ENCODE data around the gene CBX7.

CBX7 gene

DNA sequence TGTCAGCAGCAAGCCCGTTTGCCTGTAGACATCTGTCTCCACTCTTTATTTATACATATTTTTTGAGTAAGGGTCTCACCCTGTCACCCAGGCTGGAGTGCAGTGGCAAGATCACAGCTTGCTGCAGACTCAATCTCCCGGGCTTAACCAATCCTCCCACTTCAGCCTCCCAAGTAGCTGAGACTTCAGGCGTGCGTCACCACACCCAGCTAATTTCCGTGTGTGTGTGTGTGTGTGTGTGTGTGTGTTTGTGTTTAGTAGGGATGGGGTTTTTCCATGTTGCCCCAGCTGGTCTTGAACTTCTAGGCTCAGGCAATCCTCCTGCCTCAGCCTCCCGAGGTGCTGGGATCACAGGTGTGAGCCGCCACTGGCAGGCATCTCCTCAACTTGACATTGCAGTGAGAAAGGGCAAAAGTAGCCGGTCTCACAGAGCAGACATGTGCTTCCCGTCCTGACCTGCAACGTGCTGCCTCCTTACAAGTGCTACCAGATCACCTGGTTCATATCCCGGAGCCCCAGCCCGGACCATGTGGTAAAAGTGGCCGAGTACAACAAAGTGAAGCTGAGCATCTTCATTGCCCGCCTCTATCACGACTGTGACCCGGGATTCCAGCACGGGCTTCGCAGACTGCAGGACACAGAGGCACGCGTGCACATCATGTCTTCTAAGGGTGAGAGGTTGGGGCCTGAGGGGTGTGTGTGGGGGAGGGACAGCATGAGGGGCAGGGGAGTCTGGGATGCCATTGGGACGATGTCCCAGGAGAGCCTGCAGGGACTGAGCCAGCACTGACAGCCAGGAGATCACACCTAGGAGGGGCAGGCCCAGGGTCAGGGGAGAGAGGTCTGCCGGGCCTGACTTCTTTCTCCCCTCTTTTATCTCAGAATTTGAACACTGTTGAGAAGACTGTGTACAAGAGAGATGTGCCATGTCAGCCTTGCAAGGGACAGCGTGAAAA lies 61.1 kb downstream of the CBX7 start:
- DNase-seq (ENCODE audit: low spot score) = no peak

DNA sequence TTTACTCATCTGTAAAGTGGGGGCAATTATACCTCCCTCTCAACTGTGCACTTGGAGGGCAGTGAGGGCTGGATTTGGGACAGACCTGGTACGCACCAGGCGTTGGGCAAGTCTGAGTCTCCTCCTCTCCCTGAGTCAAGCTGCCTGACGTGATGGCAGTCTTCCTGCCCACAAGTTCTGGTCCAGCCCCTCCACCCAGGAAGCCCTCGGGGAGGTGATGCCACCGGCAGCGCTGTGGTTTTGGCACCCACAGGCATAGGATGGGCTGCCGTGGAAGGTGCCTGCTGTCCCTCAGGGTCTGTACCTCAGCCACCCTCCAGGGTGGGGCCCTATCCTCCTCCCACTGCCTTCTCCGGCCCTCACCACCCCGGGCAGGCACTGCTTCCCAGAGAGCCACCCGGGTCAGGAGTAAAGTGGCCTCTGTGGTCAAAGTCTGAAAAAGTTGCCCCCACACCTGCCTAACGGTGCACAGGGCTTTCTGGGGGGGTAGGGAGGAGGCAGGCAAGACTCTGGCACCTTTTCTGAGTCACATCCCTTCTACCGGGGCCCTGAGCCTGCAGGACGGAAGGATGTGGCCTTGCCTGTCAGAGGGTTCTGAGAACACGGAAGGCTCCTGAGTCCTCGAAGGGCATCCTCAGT lies 61.9 kb downstream of the CBX7 start:
- no peak for DNase-seq (ENCODE audit: low spot score)

DNA sequence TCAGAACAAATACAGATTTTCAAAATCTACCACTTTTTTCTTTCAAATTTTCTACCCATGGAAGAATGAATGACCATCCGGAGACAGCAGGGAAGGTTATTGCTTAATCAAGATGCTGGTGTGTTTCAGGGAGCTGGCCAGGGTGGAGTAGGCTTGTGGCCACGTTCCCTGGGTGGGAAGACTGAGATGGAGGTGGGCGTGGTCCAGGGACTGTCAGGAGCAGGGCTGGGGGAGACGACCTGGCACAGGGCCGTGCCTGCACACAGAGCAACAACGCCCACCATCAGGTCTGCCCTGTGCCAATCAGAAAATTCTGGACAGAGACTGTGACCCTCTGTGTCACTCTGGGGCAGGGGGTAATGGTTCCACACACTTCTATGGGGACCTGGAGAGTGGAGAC lies 62.6 kb downstream of the CBX7 start:
- no peak for DNase-seq (ENCODE audit: low spot score)

DNA sequence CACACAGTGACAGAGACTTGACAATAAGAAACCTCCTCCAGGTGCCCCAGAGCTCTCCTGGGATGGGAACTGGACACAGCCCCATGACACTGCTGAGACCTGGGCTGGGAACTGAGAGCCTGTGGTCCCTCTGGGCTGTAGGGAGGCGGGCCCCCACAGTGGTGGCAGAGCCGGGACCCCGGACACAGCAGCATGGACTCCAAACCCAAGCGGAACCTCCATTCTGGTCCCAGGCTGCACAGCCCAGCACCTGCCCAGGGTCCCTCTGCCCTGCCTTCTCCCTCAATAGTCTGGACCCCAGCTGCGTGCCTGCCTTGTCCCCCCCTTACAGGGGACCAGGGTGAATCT lies 63.8 kb downstream of the CBX7 start:
- DNase-seq (ENCODE audit: low spot score) = no peak

DNA sequence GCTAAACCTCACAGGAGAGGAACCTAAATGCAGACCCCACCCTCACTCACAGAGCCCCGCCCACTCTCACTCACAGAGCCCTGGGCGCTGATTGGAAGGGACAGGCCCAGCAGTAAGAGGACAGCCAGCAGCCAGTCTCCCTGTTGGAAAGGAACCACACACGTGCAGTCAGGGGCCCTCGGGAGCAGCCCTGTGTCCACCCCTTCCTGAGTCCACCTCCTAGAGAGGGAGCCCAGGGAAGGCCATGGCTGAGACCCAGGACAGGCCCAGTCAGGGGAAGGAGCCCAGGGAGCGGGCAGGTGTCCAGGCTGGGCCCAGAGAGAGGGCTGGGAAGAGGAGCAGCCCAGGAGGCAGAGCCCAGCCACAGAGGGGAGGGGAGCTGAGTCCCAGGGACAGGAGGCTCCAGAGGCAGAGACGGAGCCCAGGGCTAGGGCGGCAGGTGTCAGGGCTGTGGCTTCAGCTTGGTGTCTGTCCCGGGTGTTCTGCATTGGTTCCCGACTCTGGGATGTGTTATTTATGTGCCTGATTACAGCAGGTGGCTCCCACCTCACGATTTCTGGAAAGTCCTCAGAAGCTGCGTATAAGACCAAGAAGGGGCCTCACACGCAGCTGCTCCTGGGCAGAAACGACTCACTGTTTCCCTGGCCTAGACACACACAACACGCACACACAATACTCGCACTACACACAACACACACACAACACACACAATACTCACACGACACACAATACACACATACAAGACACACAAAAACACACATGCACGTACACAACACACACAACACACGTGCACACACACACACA lies 64.4 kb downstream of the CBX7 start:
- DNase-seq (ENCODE audit: low spot score) = no peak

DNA sequence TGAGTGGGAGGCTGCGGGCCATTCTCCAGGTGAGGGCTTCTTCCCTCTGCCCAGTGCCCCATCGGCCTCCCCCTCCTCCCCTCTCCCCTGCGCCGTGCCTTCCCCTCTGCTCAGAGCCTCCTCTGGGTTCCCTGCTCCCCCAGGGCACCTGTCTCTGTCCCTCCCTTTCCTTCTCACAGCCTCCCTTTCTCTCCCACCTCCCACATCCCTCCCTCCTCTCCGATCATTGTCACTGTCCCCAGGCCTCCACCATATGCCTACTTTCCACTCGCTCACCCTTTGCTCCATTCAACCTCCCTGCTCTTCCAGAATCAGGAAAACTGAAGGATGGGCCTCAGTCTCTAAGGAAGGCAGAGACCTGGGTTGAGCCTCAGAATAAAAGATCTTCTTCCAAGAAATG lies 65.4 kb downstream of the CBX7 start:
- DNase-seq (ENCODE audit: low spot score) = no peak

DNA sequence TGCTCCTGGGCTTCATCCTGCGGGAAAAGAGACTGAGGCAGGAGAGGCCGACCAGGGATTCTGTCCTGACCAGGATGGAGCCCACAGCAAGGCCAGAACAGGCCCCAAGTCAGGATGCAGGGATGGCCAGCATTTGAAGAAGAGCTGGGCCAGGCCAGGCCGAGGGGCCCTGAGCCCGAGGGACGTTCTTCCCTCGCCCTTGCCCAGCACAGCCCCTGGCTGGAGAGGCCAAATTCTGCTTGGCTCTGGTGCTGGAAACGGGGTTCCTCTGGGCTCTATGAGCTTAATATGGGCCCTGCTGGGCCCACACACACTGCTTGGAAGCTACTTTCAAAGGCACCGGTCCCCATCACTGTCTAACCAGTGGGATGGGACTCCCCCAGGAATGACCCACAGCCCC lies 67.8 kb downstream of the CBX7 start:
- DNase-seq (ENCODE audit: low spot score) = no peak

DNA sequence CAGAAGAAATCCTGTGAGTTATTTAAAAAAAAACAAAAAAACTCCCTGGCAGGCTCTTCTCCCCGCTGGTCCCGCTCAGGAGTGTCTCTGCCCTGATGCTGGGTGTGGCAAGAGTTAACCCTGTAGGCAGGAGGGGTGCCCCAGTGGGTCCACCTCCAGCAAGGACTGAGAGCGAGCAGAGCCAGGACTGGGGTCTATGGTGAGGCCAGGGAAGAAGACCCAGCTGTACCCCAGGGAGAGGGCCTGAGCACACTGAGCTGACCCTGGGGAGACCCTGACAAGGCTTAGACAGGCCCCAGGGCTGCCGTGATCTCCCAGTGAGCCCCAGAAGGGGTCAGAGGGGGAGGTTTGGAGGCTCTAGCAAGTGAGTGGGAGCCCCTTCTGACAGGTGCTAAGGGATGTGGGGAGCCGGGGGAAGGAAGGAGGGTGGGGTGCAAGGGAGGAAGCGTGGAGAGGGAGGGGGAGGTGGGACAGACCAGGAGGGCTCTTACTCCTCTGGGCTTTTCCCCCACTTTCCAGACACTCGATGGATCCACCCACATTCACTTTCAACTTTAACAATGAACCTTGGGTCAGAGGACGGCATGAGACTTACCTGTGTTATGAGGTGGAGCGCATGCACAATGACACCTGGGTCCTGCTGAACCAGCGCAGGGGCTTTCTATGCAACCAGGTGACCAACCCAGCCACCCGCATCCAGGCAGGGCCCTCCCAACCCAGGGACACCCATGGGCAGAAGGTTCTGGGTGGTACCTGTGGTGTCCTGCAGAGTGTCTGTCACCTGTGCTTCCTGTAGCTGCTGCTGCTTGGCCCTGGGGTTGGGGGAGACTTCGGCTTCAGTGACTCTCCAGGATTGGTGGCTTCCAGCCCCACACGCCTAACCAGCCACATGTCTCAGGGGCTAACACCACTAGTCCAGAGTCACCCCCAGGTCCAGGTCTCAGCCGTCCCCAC lies 69.0 kb downstream of the CBX7 start:
- DNase-seq (ENCODE audit: low spot score) = no peak

DNA sequence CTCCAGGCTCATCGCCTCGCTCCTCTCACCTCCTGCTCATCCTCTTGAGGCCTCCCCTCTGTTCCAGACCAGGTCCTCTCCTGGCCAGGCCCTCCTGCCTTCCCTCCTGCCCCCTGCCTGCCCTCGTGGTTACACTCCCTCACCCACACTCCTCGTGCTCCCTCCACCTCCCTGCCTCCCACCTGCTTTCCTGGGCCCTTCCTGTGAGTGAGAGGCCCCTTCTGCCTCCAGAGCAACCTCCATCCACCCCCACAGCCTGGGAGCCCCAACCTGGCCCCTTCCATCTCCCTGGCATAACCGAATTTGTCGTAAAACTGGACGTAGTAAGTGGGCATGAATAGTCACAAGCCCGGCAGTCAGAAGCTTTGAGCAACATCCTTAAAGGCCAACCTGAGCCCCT lies 70.9 kb downstream of the CBX7 start:
- no peak for DNase-seq (ENCODE audit: low spot score)

DNA sequence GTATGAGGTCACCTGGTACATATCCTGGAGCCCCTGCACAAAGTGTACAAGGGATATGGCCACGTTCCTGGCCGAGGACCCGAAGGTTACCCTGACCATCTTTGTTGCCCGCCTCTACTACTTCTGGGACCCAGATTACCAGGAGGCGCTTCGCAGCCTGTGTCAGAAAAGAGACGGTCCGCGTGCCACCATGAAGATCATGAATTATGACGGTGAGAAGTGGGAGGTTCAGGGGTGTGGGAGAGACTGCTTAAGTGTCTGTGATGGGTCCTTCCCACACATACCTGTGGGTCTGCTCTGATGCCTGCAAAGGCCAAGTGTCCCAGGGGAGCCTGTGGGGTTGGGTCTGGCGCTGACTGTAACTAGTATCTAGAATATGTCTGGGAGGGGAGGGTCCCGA lies 71.5 kb downstream of the CBX7 start:
- DNase-seq (ENCODE audit: low spot score) = no peak
